Activated effector memory CD4-positive, alpha-beta T cell treated with anti-CD3 and anti-CD28 coated beads, Interleukin-2, amount 50 U/mL, for 16 hours (primary cell): ENCODE data around the gene AGMO.

Source experiments
- DNase-seq: peaks from one replicate; pipeline ENCODE4 v3.0.0-alpha.2; 2020

The AGMO gene

DNA sequence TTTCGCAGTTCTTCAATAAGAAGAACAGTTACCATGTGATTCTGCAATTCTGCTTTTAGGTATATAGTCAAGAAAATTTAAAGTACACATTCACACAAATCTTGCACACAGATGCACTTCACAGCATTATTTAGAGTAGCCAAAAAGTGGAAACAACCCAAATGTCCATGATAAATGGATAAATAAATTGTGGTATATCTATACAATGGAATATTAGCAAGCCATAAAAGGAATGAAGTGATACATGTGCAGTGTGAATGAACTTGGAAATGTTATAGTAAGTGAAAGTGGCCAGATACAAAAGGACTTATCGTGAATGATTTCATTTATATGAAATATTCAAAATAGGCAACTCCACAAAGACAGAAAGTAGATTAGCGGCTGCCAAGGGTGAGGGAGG lies 109.1 kb downstream of the AGMO start:
- DNase-seq = no peak

DNA sequence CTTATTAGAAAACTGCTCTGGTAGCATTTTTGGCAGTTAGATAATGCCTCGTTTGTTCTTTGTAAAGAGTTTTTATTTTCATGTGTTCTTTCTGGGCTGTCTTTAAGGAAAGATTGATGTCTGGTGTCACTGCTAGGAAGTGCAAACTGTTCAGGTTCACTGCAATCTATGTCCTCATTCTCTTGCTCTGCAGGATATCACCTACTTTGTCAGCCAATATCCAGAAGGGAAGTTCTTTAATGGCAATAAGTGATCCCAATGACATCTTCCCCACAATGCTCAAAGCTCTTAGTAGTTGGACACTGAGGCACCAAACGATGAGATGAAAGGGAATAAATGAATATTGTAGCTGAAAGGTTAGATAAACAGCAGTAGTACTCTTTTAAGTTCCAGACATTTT lies 115.1 kb downstream of the AGMO start:
- no peak for DNase-seq

DNA sequence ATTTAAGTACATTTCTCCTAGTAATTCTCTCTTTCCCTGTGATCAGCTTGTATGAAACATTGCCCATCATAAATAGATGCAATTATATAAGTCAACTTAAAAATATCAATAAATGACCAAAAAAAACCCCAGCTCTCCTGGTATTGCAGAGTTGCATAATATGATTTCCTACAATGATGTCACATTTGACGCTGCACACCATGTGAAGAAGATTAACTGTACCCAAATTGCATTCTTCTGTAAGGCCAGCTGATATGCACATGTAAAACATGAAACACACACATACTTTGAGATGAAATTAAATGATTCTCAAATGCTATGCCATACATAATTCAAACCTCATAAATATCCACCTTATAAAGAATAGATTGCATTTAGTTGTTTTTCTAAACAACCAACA lies 115.5 kb downstream of the AGMO start:
- no peak for DNase-seq

DNA sequence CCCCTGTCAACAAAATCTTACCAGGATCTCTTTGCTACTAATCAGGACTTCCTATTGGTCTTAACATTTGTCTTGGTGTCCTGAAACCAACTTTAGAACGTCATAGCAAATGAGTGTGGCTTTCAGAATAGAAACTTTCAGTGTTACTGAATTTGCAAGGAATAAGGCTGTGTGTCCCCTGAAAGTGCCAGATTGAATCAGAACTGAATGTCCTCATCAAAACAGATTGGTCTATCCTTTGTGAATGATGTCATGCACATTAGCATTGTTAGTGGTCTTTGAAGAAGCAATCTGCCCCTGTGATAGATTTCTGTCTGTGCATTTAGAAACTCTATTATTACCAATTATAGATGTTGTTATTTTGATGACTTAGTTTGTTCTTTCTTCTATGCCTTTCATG lies 119.9 kb downstream of the AGMO start:
- DNase-seq = no peak

DNA sequence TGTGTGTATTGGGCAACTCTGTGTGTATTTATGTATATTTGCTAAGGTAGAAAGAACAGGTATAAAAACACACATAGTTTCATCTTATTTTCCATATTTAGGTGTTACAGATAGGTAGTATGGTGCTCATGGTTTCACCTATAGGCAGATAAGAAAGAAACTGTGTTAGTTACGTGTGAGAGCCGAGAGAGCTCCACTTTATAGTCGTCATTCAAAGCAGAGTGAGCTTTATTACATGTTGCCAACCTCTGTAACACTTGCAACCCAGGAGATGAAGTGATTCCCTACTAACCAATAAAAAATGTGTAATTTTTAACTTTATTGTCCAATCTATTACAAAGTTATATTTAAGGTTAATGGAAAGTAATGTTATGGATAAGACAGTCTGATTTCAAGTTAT lies 121.3 kb downstream of the AGMO start:
- no peak for DNase-seq

DNA sequence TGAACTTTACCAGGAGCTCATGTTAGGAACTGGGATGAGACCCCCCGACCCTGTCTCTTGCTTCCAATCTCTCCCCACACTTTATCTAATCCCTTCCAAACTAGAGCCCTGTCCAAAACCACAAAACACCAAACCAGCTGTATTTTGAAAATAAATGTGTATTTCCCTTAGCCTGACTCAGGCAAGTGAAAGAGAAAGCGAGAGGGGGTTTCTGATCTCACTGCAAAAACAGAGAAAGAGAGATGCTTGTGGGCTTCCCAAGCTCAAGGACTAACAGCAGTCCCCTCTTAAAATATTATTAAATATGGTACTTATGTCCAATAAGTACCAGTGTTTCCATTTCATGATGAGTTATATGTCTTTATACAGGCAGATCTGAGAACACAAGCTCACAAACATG lies 122.0 kb downstream of the AGMO start:
- DNase-seq = no peak

DNA sequence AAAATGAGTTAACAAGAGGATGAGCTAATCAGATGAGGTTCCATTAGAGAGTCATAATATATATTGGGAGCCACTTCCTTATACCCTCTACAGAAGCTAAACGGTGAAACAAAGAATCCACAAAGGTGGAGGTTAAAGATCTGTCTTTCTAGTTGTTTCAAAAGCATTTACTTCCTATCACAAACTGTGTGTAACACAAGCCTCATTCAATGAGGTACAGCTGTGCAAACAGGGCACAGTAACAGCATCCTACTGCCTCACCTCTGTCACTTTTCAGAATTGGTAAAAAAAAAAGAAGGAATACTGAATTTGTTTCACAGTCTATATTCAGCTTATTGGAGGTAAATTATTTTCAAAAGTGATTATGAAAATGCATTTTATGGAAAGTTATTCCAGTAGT lies 128.7 kb downstream of the AGMO start:
- DNase-seq = no peak

DNA sequence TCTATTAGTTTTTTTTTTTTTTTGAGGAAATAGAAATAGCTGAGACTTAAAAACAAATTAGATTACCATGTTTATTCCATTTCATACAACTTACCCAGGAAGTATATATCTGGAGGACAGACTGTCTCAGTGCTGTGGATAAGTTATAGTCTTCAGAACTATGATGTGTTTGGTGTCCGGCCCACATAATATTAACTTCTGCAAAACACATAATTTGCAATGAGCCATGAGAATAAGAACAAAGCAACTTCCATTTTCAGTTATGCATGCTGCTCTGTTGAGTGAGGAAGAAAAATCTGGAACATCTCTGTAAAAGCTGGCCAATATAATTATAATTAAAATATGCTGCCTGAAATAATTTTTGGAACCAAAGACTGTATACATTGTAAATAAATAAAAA lies 130.9 kb downstream of the AGMO start:
- no peak for DNase-seq

DNA sequence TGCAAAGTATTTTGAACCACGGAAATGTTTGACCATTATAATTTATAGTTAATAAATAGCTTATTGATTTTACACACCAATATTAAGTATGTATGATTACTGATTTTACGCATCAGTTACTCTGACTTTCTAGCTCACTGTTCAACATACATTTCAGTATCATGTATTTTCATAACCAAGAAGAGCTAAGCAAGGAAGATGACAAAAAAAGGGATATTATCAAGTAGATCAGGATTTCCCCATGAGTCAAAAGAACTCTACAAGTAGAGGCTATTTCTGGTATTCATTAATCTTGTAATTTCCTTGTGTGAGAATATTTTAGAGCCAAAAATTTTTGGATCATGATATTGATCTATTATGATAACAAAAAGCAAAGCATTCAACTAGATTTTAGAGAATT lies 131.6 kb downstream of the AGMO start:
- no peak for DNase-seq

DNA sequence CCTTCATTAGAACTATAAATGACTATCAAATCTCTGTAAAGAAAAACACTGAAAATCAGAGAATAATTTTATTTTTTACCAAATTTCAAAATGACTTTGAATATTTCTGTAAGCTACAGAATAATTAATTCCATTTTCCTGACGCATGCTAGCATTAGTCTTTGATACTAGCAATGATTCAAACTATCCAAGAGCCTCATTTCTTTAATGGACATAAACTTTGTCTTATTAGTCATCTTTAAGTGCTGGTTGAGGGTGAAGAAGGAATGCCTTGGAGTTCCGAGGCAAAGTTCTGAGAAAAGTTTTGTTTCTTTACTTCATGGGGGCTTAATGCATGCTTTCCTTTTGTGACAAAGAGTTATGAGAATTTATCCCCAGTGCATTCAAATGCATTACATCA lies 137.3 kb downstream of the AGMO start:
- DNase-seq = no peak

DNA sequence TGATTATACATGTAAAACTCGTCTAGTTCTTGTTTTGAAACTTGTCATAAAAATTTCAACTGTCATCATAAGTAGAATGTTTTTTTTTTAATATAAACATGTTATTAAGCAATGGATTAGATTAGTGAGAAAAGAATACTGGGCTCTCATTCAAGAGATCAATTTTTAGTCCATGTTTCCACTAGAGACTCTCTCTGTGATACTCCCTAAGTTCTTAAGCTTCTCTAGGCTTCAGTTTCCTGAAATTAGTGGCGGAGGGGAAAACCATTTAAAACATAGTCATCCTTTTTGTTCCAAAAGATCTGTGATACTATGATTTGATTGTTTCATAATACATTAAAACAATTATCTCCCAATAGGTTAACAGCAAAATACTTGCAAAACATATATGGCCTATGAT lies 142.2 kb downstream of the AGMO start:
- no peak for DNase-seq

DNA sequence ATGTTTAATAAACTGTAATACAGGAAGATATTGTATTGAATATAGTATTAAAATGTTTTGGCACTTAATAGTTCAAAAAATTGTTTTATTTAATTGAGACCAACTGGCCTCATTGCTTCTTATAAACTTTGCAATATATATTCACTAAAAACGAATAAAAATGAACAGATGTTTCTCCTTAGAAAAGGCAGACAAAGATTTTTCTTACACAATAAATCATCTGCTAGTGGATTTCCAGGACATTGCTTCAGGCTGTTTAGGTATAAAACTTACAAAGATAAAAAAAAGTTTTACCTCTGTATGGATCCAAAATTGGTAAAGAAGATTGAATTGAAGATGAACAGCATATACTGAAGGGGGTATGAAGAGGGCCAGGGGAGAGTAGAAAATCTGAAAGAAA lies 143.6 kb downstream of the AGMO start:
- no peak for DNase-seq

DNA sequence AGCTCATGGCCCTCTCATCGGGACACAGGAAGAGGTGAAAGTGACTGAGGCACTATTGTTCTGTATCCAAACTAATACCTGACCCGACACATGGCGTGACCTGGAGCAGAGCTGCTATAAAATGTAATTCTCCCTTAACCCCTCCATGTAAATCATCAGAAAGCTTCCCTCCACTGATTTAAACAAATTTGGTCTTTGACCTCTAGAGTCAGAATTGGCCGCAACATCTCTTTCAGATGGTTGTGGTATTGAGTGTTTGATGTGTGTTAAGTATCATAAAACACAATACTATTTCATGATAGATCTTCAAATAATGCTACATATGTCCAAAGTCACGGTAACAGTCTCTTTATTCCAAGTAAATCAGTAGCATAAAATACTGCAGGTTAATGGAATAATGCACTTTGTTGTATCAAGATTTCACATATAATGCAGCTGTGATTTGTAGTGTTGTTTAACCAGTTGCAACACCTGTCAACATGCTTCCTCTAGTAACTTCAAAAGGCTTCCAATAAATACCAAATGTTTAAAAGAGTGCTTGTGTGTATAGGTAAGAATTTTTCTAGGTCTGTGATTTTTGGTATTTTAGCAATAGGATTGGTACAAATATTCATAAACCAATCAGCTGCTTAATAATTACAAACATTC lies 144.3 kb downstream of the AGMO start:
- no peak for DNase-seq

DNA sequence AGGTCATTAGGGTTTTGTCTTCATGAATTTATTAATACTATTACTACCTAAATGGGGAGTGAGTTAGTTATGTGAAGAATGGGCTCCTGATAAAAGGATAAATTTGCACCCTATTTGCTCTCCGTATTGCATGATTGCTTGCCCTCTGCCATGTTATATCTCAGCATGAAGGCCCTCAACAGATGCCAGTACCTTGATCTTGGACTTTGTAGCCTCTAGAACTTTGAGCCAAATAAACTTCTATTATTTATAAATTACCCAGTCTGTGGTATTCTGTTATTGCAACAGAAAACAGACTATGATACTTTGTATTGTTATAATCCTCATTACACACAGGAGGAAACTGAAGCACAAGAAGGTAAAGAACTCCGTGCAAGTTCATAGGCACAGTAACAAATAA lies 150.8 kb downstream of the AGMO start:
- DNase-seq = no peak

DNA sequence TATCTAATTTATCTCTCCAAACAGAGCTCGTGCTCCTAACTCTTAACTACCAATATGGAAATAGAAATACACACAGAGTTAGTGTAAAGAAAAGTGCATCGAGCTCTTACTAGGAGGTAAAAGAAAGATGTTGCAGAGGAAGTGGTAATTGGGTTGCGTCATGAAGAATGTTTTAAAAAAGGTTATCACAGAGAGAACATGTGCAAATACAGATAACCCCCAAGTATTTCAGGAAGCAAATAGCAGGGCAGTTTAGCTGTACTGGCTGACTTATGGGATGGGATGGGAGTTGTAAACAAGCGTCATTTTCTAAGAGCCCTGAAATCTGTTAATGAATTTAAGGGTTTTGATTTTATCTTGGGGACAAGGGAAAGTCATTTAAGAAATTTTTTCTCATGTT lies 153.9 kb downstream of the AGMO start:
- no peak for DNase-seq

DNA sequence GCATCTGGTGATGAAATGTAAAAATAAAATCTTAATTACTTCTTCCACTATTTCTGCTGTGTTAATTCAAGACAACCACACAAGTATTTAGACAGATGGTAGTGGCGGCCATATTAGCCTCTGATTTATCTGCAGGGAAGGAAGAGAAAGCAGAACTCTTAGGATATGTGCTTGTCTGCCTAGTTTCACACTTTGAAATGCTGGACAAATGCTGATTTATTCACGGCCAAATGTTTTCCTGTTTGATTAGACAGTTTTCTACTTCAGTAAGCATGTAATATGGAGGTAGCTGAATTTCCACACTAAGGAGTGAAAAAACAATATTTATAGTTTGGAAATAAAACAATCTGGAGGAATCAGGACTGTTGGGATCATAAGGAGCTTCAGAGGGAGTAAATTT lies 158.1 kb downstream of the AGMO start:
- no peak for DNase-seq

DNA sequence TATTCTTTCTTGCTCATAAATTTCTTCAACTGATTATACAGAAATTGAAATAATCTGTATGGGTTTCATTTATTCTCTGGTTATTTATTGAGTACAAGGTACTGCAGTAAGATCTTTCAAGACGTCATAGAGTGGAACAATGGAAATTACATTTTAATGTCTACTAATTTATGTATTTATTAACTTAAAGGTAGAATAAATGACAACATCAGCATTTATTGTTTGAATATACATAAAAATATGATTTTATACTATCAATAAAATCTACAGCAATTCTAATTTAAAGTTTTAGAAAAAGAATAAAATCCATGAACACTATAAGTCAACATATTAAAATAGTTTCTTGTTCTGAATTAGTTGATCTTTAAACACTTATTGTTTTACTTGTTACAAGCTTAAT lies 158.5 kb downstream of the AGMO start:
- no peak for DNase-seq

DNA sequence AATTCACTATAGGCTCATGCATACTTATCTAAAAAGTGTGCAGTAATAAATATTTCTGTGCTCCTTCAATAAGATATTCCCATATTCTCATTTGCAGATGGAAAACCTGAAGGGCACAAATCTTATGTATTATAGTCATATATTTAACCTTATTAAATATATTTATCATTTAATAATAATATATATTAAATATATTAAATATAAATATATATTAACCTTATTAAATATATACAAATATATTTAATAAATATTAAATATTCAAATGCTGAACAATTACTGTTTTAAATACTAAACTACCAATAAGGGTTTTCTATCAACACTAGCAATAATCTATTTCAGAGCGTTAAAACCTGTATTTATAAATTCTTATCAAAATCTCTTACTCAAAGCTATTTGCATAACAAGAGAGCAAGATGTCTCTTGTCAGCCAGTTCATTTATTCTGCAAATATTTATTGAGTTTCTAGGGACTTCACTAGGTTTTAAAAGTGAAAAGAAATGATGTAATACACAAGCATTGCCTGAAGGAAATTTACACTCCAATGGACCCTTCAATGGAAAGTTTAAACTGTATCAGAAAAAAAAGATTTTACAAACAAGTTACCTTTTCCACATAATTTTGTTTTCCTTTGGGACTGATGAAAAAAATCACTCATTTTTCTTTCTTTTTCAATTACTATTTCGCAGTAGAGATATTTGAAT lies 159.2 kb downstream of the AGMO start:
- no peak for DNase-seq

DNA sequence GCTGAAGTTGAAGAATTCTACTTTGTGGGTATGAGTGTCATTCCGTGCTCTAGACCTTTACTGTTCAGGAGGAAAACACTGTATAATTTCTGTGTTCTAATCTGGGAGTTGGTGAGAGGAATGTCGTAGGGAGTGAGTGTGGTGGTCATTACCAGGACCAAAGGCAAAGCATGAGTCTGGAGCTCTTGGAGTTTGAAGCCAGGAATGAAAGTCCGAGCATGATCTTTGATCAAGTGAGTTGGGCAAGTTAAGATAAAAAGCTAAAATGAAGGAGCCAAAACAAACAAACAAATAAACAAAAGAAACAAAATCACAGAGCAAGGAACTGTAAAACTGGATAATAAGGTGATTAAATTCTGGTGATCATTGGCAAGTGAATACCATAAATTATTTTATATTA lies 161.4 kb downstream of the AGMO start:
- DNase-seq = no peak

DNA sequence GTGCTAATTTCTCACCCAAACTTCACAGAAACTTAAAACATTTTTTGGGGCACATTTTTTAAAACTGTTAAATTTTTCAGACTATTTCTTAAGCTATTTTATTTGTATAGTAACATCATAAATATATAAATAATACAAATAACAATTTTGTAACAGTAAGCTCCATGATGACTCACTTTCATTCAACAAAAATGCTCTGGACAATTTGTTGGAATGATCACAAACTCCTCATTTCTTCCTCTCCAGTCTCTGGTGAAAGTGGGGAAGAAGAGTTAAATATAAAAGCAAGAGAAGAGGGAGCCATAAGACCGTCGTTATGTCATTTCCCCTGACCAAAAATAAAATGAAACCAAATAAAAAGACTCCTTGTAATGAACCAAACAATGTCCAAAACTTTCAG lies 162.4 kb downstream of the AGMO start:
- no peak for DNase-seq

DNA sequence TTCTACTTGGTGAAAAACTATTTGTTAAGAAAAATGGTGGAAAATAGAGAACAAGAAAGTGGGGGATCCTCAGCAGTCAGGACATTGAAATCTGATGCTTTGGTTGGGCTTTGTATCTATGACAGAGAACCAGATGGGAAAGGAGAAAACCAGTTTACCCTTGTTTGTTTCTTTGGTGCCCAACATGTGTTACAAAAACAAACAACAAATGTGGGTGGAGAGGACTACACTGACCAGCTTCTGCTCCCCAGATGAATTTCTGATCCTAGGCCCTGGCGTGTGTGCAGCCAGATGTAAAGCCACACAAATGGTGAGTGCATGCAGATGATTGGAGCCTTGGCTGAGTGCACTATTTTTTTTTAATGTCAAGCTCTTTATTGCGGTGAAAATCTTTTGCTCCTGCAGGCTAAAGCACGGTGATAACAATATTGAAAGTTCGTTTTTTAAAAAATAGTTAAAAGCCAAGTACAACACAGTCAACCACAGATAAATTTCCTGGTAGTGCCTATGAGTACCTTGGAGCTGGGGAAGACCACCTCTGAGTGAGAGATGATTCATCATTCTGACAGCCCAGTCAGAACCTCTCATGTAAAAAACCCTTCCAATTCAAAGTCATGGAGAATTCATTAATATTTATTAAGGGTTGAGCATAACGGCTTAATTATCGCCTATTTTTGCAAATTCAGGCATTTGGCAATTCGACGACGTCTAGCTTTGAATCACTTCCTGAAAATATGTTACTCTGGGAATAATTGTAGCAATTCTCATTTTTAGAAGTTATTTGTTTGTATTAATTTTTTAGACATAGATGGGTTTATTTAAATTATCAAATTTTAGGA lies 163.7 kb downstream of the AGMO start:
- no peak for DNase-seq

DNA sequence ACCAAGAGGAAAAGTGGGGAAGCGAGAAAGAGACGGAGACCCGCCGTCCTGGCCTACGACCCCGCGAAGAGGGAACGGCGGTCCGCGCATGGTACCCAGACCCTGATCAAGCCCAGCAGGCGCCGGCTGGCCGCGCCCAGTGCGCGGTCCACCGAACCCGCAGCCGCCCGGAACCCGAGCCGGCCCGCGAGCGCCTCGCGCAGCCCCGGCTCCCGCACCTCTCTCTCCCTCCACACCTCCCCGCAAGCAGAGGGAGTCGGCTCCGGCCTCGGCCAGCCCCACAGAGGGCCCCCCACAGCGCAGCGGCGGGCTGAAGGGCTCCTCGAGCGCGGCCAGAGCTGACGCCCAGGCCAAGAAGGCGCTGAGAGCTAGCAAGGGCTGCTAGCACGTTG lies 164.7 kb downstream of the AGMO start:
- DNase-seq = no peak

DNA sequence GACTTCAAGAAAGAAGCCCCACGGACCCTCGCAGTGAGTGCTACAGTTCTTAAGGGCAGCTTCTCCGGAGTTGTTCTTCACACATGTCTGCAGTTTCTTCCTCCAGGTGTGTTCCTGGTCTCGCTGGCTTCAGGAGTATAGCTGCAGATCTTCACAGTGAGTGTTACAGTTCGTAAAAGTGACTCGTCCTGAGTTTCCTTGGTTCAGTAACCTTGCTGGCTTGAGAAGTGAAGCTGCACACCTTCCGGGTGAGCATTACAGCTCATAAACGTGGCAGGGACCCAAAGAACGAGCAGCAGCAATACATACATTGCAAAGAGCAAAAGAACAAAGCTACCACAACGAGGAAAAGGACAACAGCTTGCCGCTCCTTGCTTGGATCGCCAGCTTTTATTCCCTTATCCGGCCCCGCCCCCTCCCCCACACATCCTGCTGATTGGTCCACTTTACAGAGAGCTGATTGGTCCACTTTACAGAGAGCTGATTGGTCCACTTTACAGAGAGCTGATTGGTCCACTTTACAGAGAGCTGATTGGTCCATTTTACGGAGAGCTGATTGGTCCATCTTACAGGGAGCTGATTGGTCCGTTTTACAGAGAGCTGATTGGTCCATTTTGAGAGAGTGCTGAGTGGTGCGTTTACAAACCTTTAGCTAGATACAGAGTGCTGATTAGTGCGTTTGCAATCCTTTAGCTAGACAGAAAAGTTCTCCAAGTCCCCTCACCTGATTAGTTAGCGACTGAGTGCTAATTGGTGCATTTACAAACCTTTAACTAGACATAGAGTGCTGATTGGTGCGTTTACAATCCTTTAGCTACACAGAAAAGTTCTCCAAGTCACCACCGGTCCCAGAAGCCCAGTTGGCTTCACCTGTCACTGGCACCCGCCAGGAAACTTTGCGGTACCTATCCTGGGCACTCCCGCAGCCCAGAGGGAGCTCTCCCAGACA lies 165.3 kb downstream of the AGMO start:
- DNase-seq = no peak
